ENCODE measurements around the gene MRPL39. TPM values are rescaled to one million over a fixed set of nuclear protein-coding genes. Genes with fewer than 3 reads are reported as not detected.

MRPL39 gene
- total and polyA plus RNA-seq, 9 of the 15 experiments (the other 6 are each of a cell fraction or from before 2014, with no cell fraction given): 65.4 to 247 (median 105) TPM

- ATAC-seq (no peak), FAIRE-seq (no peak), DNase-seq (ENCODE audit: extremely low read depth in 1 of 4, low spot score in 3 of 4) (no peak)
- H3K27ac ChIP-seq (ENCODE audit: extremely low read depth, low read depth, low read length): no peak overlapping the region
- no peaks in the 10 kb centered on the region for H3K27me3 ChIP-seq (ENCODE audit: control insufficient read depth in 2 of 2, insufficient read depth in 2 of 2, low read length in 2 of 2)
- intact Hi-C loops (cut with micrococcal nuclease) (no loop called here), in situ Hi-C loops (cut with MboI) (no loop called here)
- no peak overlapping the region for H3K9ac ChIP-seq (ENCODE audit: insufficient read depth in 1 of 2, low read depth in 2 of 2, low read length in 2 of 2)
- no peak overlapping the region for H3K4me3 ChIP-seq
- POLR2A ChIA-PET: no interaction called here
- no peaks in the 10 kb centered on the region for H3K79me2 ChIP-seq (ENCODE audit: control insufficient read depth, insufficient read depth, low read length)
- H3K4me2 ChIP-seq (ENCODE audit: insufficient read depth, low read length): no peak overlapping the region
- 0% methylated on average over 3 of the region's 3 CpGs for WGBS (ENCODE audit: insufficient coverage, low coverage, missing lambda C conversion rate)
- no peaks in the 10 kb centered on the region for H3K9me3 ChIP-seq (replicated peaks; ENCODE audit: control insufficient read depth, insufficient read depth, low read depth, low read length)
- no peaks in the 10 kb centered on the region for H4K20me1 ChIP-seq (replicated peaks; ENCODE audit: control insufficient read depth, insufficient read depth, low read length)
- no peaks in the 10 kb centered on the region for H3K9me1 ChIP-seq (ENCODE audit: control insufficient read depth, insufficient read depth, low read length)
- CTCF ChIA-PET (ENCODE audit: low intra/inter-chr PET ratio): no interaction called here
- H3K36me3 ChIP-seq (ENCODE audit: control insufficient read depth, insufficient read depth, low read length): no peaks in the 10 kb centered on the region
- no peak overlapping the region for H2AFZ ChIP-seq (ENCODE audit: low read depth, low read length)
- no TSS peak for BruUV-seq (replicated peaks)
- no peaks in the 10 kb centered on the region for H3K4me1 ChIP-seq (replicated peaks in 1 of 2; ENCODE audit: control insufficient read depth in 2 of 2, insufficient read depth in 2 of 2, low read length in 2 of 2)
- TF ChIP-seq HMG20A (CRISPR knock-in tag; conservative IDR thresholded peaks at IDR 0.05) (no peak), PREB (CRISPR knock-in tag; IDR thresholded peaks at IDR 0.05) (no peak), ZNF583 (CRISPR knock-in tag; IDR thresholded peaks at IDR 0.05) (no peak), CHD1 (IDR thresholded peaks at IDR 0.05; ENCODE audit: low read length) (no peak), ZNF584 (CRISPR knock-in tag; IDR thresholded peaks at IDR 0.05; ENCODE audit: low read depth) (no peak), E2F8 (IDR thresholded peaks at IDR 0.05; ENCODE audit: low read depth, partially characterized antibody) (no peak), POLR2AphosphoS2 (IDR thresholded peaks at IDR 0.05; ENCODE audit: low read length) (no peak), ZNF707 (CRISPR knock-in tag; conservative IDR thresholded peaks at IDR 0.05) (no peak)
These were observed 67.7 kb downstream of the MRPL39 start for GRCh38 chr21:25539606-25540005.
